Small intestine (tissue), 16 donors: ENCODE data around the gene SCGB1C2. TPM values are rescaled to one million over a fixed set of nuclear protein-coding genes. Genes with fewer than 3 reads are reported as not detected.
A peak's percentile ranks its signal among the peaks of the same experiment; 100 is the strongest.
"Not testable (repeated sequence)": the region's sequence is repeated elsewhere in the genome, so short reads cannot be mapped to it uniquely, and the experiment has no call there.

Experiments used
- DNase-seq, 2 donors: peaks; one replicate each; pipeline versions ENCODE4 v3.0.0 to v3.0.0-alpha.2; 2013
- FAIRE-seq: peaks from 2 replicates; lab custom pipeline; 2012; peaks lifted over from hg19 to GRCh38; lab: Jason Lieb, UNC
- H3K27ac ChIP-seq, 3 donors: one replicate each; pipeline ENCODE4 v1.5.1; 2013; ENCODE audit warnings: low read length in 2 of 3, mild to moderate bottlenecking in 2 of 3, control low read depth in 1 of 3, inconsistent platforms in 1 of 3, low read depth in 1 of 3, moderate library complexity in 1 of 3
- H3K27me3 ChIP-seq, 3 donors: one replicate each; pipeline ENCODE4 v1.6.1; 2013; ENCODE audit warnings: low read length in 3 of 3, inconsistent platforms in 1 of 3; ENCODE audit not compliant: control insufficient read depth in 3 of 3, insufficient read depth in 3 of 3
- H3K36me3 ChIP-seq, 3 donors: one replicate each; pipeline ENCODE4 v1.6.1; 2013; ENCODE audit warnings: low read length in 3 of 3, inconsistent platforms in 1 of 3, low read depth in 1 of 3, mild to moderate bottlenecking in 1 of 3, moderate library complexity in 1 of 3; ENCODE audit not compliant: control insufficient read depth in 3 of 3, insufficient read depth in 2 of 3
- H3K4me1 ChIP-seq, 3 donors: one replicate each; pipeline ENCODE4 v1.6.1; 2013; ENCODE audit warnings: low read length in 2 of 3, inconsistent platforms in 1 of 3, low read depth in 1 of 3, mild to moderate bottlenecking in 1 of 3, moderate library complexity in 1 of 3; ENCODE audit not compliant: control insufficient read depth in 3 of 3, insufficient read depth in 2 of 3
- H3K4me3 ChIP-seq, 3 donors: one replicate each; pipeline ENCODE4 v1.5.1; 2013; ENCODE audit warnings: low read length in 3 of 3, control low read depth in 1 of 3, inconsistent platforms in 1 of 3, low read depth in 1 of 3, mild to moderate bottlenecking in 1 of 3, moderate library complexity in 1 of 3
- H3K9me3 ChIP-seq, 2 donors: one replicate each; pipeline ENCODE4 v1.6.1; 2013; ENCODE audit warnings: low read depth in 1 of 2, low read length in 1 of 2; ENCODE audit not compliant: control insufficient read depth in 2 of 2, insufficient read depth in 1 of 2
- WGBS, 3 donors: extraction: QIAGEN DNeasy Blood & Tissue Kit; methylation state at CpG; one replicate each; pipeline ENCODE4 v1.1.7; 2013; 5-methylcytosine and 5-hydroxymethylcytosine counted together
- long read RNA-seq, 10 donors: transcript quantifications; one replicate each; lab custom pipeline, GENCODE V29; 2026
- polyA plus RNA-seq, 4 donors: library from polyadenylated mRNA; stranded (reverse) in 3 of 4; unstranded in 1 of 4; fragments of 200-250 nt in 3 of 4; fragments of 120-200 nt in 1 of 4; gene quantifications; one replicate each; pipeline versions ENCODE4 v1.2.1 to v1.2.3, GENCODE V29; 2013
- donor health status: healthy with polysubstance abuse.
- donor health status: control.
- donor health status: control.
- donor health status: Bipolar disorder and iron deficiency.
- donor health status: healthy.

Gene SCGB1C2
- not detected for polyA plus RNA-seq
- long read RNA-seq, donor 1, result 0 reads
- long read RNA-seq, donor 2, result 0 reads
- long read RNA-seq, donor 3, result 0 reads
- long read RNA-seq, donor 4, result 0 reads
- long read RNA-seq, donor 5, result 0 reads
- long read RNA-seq, donor 6, result 0 reads
- long read RNA-seq, donor 7, result 0 reads
- long read RNA-seq, donor 8, result 0 reads
- long read RNA-seq, donor 9, result 0 reads
- long read RNA-seq, donor 10, result 0 reads

DNA sequence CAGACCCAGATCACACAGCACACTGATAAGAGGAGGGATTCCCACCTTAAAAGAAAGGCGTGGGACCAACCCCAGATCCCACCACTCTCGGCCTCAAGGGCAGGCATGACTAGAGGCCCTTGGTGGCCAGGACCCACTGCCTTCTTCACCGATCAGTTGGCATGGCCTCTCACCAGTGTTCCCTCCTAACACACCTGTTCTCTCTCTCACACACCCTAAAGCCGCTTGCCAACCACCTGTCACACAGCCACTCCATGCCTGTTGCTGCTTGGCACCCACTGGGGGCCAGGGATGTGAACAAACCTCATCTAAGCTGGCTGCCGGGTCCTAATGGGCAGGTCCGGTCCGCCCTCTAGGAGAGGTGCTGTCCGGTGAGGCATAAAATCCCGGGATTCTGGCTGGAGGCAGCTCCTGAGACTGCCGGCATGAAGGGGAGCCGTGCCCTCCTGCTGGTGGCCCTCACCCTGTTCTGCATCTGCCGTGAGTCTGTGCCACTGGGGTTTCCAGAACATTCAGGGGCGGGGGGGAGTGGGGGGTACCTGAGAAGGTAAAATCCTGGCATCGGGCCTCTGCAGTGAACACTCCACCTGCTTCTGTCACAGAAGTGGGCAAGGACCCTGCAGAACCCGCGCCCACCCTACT is at the start of gene SCGB1C2:
Gene SCGB1C2, plus strand, starts transcription at position 404 of the 642 bp plus-strand sequence. Its CDS starts 22 bp downstream, at position 426.
- H3K36me3 ChIP-seq, FAIRE-seq: not testable (repeated sequence)

GRCh38 chr17:113111-113510 is 24.3 kb upstream of the SCGB1C2 start:
- no CpG with 5 or more reads among the region's 5 CpGs for WGBS, 3 donors
- not testable (repeated sequence) for H3K36me3 ChIP-seq, H3K4me3 ChIP-seq, H3K27ac ChIP-seq, FAIRE-seq, H3K4me1 ChIP-seq, H3K9me3 ChIP-seq, H3K27me3 ChIP-seq
- peak in 1 of 2 donors; percentile 8 for DNase-seq

More for the DNA sequence above, at the start of gene SCGB1C2:
- 68 to 84% (median 82%) methylated on average over 4 to 10 of the region's 16 CpGs for WGBS, 3 donors
- H3K27ac ChIP-seq, DNase-seq, H3K9me3 ChIP-seq, H3K4me3 ChIP-seq, H3K4me1 ChIP-seq, H3K27me3 ChIP-seq: not testable (repeated sequence)

DNA sequence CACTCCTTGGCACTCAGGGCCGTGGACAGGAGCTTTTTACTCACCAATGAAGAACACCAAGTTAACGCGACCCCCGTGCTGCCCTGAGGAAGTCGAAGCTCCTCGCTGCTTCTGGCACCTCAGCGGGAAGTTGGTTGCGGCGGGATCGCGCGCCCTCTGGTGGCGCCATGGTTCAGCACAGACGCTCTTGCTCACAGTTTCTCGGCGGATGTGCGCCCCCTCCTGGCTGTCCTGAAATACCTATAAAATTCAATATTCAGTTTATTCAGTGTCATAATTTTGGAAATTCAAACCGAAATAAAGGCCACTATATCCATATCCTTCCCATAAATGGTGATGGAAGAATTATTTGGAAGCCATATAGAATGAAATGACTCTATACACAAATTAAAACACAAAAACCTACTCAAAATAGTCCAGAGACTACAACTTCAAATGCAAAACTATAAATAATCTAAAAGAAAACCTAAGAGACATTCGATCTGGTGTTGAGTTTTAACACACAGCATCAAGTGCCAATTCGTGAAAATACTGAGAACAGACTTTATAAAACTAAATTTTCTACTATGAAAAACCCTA is 18.9 kb upstream of the SCGB1C2 start:
- H3K4me3 ChIP-seq, H3K27ac ChIP-seq, H3K36me3 ChIP-seq, H3K9me3 ChIP-seq, H3K27me3 ChIP-seq, FAIRE-seq, H3K4me1 ChIP-seq: not testable (repeated sequence)
- DNase-seq, result peak; percentile 8 to 41
- WGBS, 3 donors, result 1 to 3% (median 1%) methylated on average over 15 to 19 of the region's 20 CpGs

DNA sequence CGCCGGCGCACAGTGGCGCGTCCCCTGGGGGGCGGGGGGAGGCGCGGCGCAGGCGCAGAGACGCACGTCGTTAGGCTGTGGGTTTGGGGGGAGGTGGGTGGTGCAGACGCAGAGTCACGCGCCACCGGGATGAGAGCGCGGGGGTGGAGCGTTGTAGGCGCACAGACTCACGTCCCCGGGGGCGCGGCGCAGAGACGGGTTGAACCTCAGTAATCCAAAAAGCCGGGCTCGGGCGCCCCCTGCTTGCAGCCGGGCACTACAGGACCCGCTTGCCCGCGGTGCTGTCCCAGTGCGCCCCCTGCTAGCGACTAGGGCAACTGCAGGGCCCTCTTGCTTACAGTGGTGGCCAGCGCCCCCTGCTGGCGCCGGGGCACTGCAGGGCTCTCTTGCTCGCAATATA is 3.4 kb upstream of the SCGB1C2 start:
- H3K27me3 ChIP-seq, DNase-seq, H3K4me1 ChIP-seq, H3K27ac ChIP-seq, H3K9me3 ChIP-seq, FAIRE-seq, H3K36me3 ChIP-seq, H3K4me3 ChIP-seq: not testable (repeated sequence)
- 91 to 95% (median 93%) methylated on average over 8 to 20 of the region's 40 CpGs for WGBS, 3 donors

GRCh38 chr17:134332-134785 is 3.0 kb upstream of the SCGB1C2 start:
- not testable (repeated sequence) for H3K27ac ChIP-seq, H3K4me1 ChIP-seq, H3K4me3 ChIP-seq, H3K27me3 ChIP-seq, DNase-seq, FAIRE-seq, H3K36me3 ChIP-seq, H3K9me3 ChIP-seq
- 71 to 78% (median 73%) methylated on average over 4 to 12 of the region's 25 CpGs for WGBS, 3 donors

DNA sequence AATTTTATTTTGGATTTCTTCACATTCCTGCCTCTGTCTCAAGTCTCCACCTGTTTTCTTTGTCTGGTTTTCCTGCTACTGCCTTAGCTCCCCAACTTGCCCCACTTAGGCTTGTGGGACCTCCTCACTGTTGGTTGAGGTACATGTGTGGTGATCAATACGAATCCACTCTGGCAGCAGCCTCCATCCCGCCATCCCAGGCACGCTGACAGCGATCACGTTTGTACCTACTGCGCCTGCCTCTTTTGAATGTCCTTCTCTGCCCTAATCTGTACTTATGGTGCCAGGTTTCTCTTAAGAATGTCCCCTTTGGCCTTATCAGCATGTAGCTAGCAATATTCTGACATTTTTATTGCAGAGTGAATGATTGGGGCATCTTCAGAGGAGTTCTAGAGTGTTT is 2.3 kb upstream of the SCGB1C2 start:
- not testable (repeated sequence) for FAIRE-seq

DNA sequence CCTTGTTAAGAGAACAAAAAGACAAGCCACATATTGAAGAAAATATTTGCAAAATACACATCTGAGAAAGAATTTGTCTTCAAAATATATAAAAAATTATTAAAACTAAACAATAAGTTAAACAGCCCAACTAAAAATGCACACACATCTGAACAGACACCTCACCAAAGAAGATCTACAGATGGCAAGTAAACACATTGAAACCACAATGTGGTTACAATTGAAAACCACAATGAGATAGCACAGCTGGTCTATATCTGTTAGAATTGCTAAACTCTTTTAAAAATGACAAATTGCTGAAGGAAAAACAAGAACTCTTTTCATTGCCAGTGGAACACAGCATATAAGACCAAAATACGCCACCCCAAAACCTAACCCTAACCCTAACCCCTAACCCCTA is 1.5 kb upstream of the SCGB1C2 start:
- not testable (repeated sequence) for H3K4me3 ChIP-seq, H3K36me3 ChIP-seq, H3K27me3 ChIP-seq, H3K9me3 ChIP-seq, H3K27ac ChIP-seq, H3K4me1 ChIP-seq, DNase-seq, FAIRE-seq
- no CpG with 5 or more reads among the region's 1 CpG for WGBS, 3 donors

More for the DNA sequence above, 2.3 kb upstream of the SCGB1C2 start:
- 78 to 80% (median 79%) methylated on average over 6 of the region's 6 CpGs for WGBS, 3 donors
- not testable (repeated sequence) for H3K36me3 ChIP-seq, H3K27me3 ChIP-seq, DNase-seq, H3K4me3 ChIP-seq, H3K27ac ChIP-seq, H3K9me3 ChIP-seq, H3K4me1 ChIP-seq

GRCh38 chr17:136531-136930 is 838 bp upstream of the SCGB1C2 start:
- H3K27ac ChIP-seq, H3K36me3 ChIP-seq, DNase-seq, FAIRE-seq, H3K9me3 ChIP-seq, H3K4me1 ChIP-seq, H3K4me3 ChIP-seq, H3K27me3 ChIP-seq: not testable (repeated sequence)
- WGBS, 3 donors, result 0 to 3% (median 0%) methylated on average over 3 of the region's 4 CpGs
